GM23338 (cell line): ENCODE results near the gene MECP2. TPM values are rescaled to one million over a fixed set of nuclear protein-coding genes. Genes with fewer than 3 reads are reported as not detected.

Experiments
- ATAC-seq: fragments of 200-7000 bp; cut with Tn5 transposase; 3 replicates; pipeline ENCODE4 v1.9.1; 2020
- DNase-seq: peaks from one replicate; pipeline ENCODE4 v3.0.0-alpha.2; 2015; ENCODE audit warnings: low spot score
- H2AFZ ChIP-seq: fragments of 200-600 bp; sonication (generic); 2 replicates; pipeline ENCODE4 v1.8.0; 2016; ENCODE audit warnings: antibody characterized with exemption, mild to moderate bottlenecking, moderate library complexity
- H3F3A ChIP-seq: fragments of 200-600 bp; sonication (generic); replicated peaks from 2 replicates; pipeline ENCODE4 v1.8.0; 2017; ENCODE audit warnings: antibody characterized with exemption, mixed run types, low read depth
- H3K27ac ChIP-seq: fragments of 200-600 bp; sonication (generic); 2 replicates; pipeline ENCODE4 v1.6.1; 2016; ENCODE audit warnings: low read depth
- H3K27me3 ChIP-seq: fragments of 200-600 bp; sonication (generic); 2 replicates; pipeline ENCODE4 v1.8.0; 2016; ENCODE audit warnings: mild to moderate bottlenecking, mixed run types, moderate library complexity; ENCODE audit not compliant: insufficient read depth
- H3K36me3 ChIP-seq: fragments of 200-600 bp; sonication (generic); 2 replicates; pipeline ENCODE4 v1.8.0; 2016; ENCODE audit warnings: mild to moderate bottlenecking; ENCODE audit not compliant: insufficient read depth
- H3K4me1 ChIP-seq: fragments of 200-600 bp; sonication (generic); 2 replicates; pipeline ENCODE4 v1.8.0; 2016; ENCODE audit warnings: mild to moderate bottlenecking, moderate library complexity; ENCODE audit not compliant: insufficient read depth
- H3K4me2 ChIP-seq: fragments of 200-600 bp; sonication (generic); 2 replicates; pipeline ENCODE4 v1.7.1; 2017; ENCODE audit warnings: mixed run types
- H3K4me3 ChIP-seq: fragments of 200-600 bp; sonication (generic); 2 replicates; pipeline ENCODE4 v1.6.1; 2016; ENCODE audit warnings: mixed run types
- H3K79me2 ChIP-seq: fragments of 200-600 bp; sonication (generic); replicated peaks from 2 replicates; pipeline ENCODE4 v1.8.0; 2017; ENCODE audit warnings: mild to moderate bottlenecking; ENCODE audit not compliant: insufficient read depth
- H3K9me2 ChIP-seq: fragments of 200-600 bp; sonication (generic); 2 replicates; pipeline ENCODE4 v1.8.0; 2017; ENCODE audit not compliant: insufficient read depth
- H4K20me1 ChIP-seq: fragments of 200-600 bp; sonication (generic); replicated peaks from 2 replicates; pipeline ENCODE4 v1.8.0; 2017; ENCODE audit warnings: mild to moderate bottlenecking; ENCODE audit not compliant: insufficient read depth
- H3K27ac Mint-ChIP-seq: 2 replicates; pipeline ENCODE4 v1.8.0; 2020; ENCODE audit warnings: inconsistent platforms, mild to moderate bottlenecking, moderate library complexity, mixed read lengths
- H3K27me3 Mint-ChIP-seq: 3 replicates; pipeline ENCODE4 v1.8.0; 2022; ENCODE audit warnings: low read depth, mild to moderate bottlenecking, moderate library complexity, mixed read lengths, inconsistent platforms; ENCODE audit not compliant: insufficient read depth, poor library complexity
- H3K36me3 Mint-ChIP-seq: 3 replicates; pipeline ENCODE4 v1.8.0; 2021; ENCODE audit warnings: low read depth, mild to moderate bottlenecking, inconsistent platforms, moderate library complexity, mixed read lengths
- H3K4me1 Mint-ChIP-seq: 3 replicates; pipeline ENCODE4 v1.8.0; 2020; ENCODE audit warnings: mild to moderate bottlenecking, inconsistent platforms, mixed read lengths
- H3K4me3 Mint-ChIP-seq: 3 replicates; pipeline ENCODE4 v1.8.0; 2021; ENCODE audit warnings: moderate library complexity, mild to moderate bottlenecking, inconsistent platforms, mixed read lengths
- H3K9me3 Mint-ChIP-seq: 3 replicates; pipeline ENCODE4 v1.8.0; 2020; ENCODE audit warnings: moderate library complexity, mild to moderate bottlenecking, inconsistent platforms, mixed read lengths
- CREB1 ChIP-seq: fragments of 250-450 bp; sonication (Bioruptor Pico); IDR thresholded peaks from 2 replicates; pipeline ENCODE4 v1.5.0; 2020; ENCODE audit warnings: low read depth, mild to moderate bottlenecking, moderate library complexity
- EZH2 ChIP-seq: fragments of 200-600 bp; sonication (generic); IDR thresholded peaks from one replicate; pipeline ENCODE4 v1.8.0; 2017; ENCODE audit warnings: antibody characterized with exemption, mild to moderate bottlenecking, low read depth; ENCODE audit not compliant: unreplicated experiment
- EZH2phosphoT487 ChIP-seq: fragments of 200-600 bp; sonication (generic); IDR thresholded peaks from one replicate; pipeline ENCODE4 v1.8.1; 2018; ENCODE audit warnings: antibody characterized with exemption; ENCODE audit not compliant: unreplicated experiment
- JUNB ChIP-seq: IDR thresholded peaks from one replicate; pipeline ENCODE4 v1.6.1; 2016; ENCODE audit warnings: antibody characterized with exemption; ENCODE audit not compliant: unreplicated experiment
- NANOG ChIP-seq: IDR thresholded peaks from 2 replicates; pipeline ENCODE4 v1.6.1; 2016; ENCODE audit warnings: antibody characterized with exemption, borderline replicate concordance
- POLR2AphosphoS5 ChIP-seq: IDR thresholded peaks from 2 replicates; pipeline ENCODE4 v1.6.1; 2016; ENCODE audit warnings: antibody characterized with exemption, low read depth
- STAT1 ChIP-seq: IDR thresholded peaks from one replicate; pipeline ENCODE4 v1.6.1; 2016; ENCODE audit warnings: antibody characterized with exemption; ENCODE audit not compliant: unreplicated experiment
- ZNF114 ChIP-seq: fragments of 250-450 bp; sonication (Bioruptor Pico); IDR thresholded peaks from 2 replicates; pipeline ENCODE4 v1.5.0; 2020; ENCODE audit warnings: mild to moderate bottlenecking, moderate library complexity
- ZNF331 ChIP-seq: fragments of 250-450 bp; sonication (Bioruptor Pico); IDR thresholded peaks from 2 replicates; pipeline ENCODE4 v1.5.0; 2020; ENCODE audit warnings: low read depth, mild to moderate bottlenecking, moderate library complexity
- polyA plus RNA-seq: library from polyadenylated mRNA; unstranded; fragments of >200 nt; fragmentation: Nextera tagmentation; extraction: Ambion mirVana; gene quantifications from 2 replicates; pipeline ENCODE4 v1.2.1, GENCODE V29; 2016
- total RNA-seq: library from RNA; depleted of rRNA; stranded (reverse); fragments of >200 nt; shearing (Covaris generic); gene quantifications from 2 replicates; pipeline ENCODE4 v1.2.3, GENCODE V29; 2014
- TF ChIP-seq, protein P1 (sequence below): IDR thresholded peaks from 2 replicates; pipeline ENCODE4 v1.6.1; 2016; ENCODE audit warnings: antibody characterized with exemption
- TF ChIP-seq, protein P2 (sequence below): IDR thresholded peaks from one replicate; pipeline ENCODE4 v1.6.1; 2018; ENCODE audit warnings: antibody characterized with exemption; ENCODE audit not compliant: unreplicated experiment
- TF ChIP-seq, protein P3 (sequence below): fragments of 250-450 bp; sonication (Bioruptor Pico); IDR thresholded peaks from 2 replicates; pipeline ENCODE4 v1.5.0; 2020; ENCODE audit warnings: mild to moderate bottlenecking, moderate library complexity
- TF ChIP-seq, protein P4 (sequence below), 2 experiments: fragments of 200-600 bp in 1 of 2; sonication (generic) in 1 of 2; conservative IDR thresholded peaks; 2 replicates each; pipeline versions ENCODE4 v1.5.1 to v1.6.1; 2016 to 2017; ENCODE audit warnings: antibody characterized with exemption in 2 of 2, low read depth in 2 of 2, mild to moderate bottlenecking in 2 of 2, moderate library complexity in 1 of 2

MECP2 gene
- total and polyA plus RNA-seq, 2 experiments from 2014 or later = 27.7 to 32.7 TPM

DNA sequence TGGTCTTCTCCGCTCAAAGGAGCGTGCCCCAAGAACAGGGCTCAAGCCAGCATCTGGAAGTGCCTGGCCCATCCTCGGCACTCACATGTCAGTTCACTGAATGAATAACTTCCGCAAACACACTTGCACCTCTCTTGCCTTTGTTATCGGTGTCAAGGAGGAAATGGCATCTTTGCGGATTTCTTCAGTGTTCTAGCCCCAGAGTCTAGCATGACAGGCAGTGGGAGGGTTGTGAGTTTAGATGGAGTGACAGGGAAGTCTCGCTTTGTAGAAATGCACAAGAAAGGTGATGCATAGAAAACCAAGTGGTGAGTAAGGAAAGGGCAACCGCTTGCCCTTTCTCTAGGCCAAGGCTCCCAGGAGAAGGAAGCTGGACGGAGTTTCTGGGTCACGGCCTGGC lies 17.6 kb upstream of the MECP2 start:
- Histone ChIP-seq H3K27ac (no peak overlapping the region), H3K4me2 (no peak overlapping the region), H3K36me3 (no peaks in the 10 kb centered on the region), H3K79me2 (no peaks in the 10 kb centered on the region), H3K9me2 (no peaks in the 10 kb centered on the region), H4K20me1 (no peaks in the 10 kb centered on the region), H3K4me1 (no peaks in the 10 kb centered on the region), H3K27me3 (no peaks in the 10 kb centered on the region), H3K4me3 (no peak overlapping the region), H3F3A (no peaks in the 10 kb centered on the region), H2AFZ (no peak overlapping the region)
- DNase-seq (no peak), ATAC-seq (no peak)
- no peaks in the 10 kb centered on the region for H3K27me3 Mint-ChIP-seq
- H3K4me3 Mint-ChIP-seq = no peak overlapping the region
- H3K27ac Mint-ChIP-seq = no peak overlapping the region
- no peak for TF ChIP-seq EZH2
- TF ChIP-seq, protein P1, sequence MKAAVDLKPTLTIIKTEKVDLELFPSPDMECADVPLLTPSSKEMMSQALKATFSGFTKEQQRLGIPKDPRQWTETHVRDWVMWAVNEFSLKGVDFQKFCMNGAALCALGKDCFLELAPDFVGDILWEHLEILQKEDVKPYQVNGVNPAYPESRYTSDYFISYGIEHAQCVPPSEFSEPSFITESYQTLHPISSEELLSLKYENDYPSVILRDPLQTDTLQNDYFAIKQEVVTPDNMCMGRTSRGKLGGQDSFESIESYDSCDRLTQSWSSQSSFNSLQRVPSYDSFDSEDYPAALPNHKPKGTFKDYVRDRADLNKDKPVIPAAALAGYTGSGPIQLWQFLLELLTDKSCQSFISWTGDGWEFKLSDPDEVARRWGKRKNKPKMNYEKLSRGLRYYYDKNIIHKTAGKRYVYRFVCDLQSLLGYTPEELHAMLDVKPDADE = no peak
- no peak for TF ChIP-seq ZNF114 (CRISPR knock-in tag)
- TF ChIP-seq NANOG = no peak
- TF ChIP-seq ZNF331 (CRISPR knock-in tag) = no peak
- no peak for TF ChIP-seq POLR2AphosphoS5
- TF ChIP-seq, protein P2, sequence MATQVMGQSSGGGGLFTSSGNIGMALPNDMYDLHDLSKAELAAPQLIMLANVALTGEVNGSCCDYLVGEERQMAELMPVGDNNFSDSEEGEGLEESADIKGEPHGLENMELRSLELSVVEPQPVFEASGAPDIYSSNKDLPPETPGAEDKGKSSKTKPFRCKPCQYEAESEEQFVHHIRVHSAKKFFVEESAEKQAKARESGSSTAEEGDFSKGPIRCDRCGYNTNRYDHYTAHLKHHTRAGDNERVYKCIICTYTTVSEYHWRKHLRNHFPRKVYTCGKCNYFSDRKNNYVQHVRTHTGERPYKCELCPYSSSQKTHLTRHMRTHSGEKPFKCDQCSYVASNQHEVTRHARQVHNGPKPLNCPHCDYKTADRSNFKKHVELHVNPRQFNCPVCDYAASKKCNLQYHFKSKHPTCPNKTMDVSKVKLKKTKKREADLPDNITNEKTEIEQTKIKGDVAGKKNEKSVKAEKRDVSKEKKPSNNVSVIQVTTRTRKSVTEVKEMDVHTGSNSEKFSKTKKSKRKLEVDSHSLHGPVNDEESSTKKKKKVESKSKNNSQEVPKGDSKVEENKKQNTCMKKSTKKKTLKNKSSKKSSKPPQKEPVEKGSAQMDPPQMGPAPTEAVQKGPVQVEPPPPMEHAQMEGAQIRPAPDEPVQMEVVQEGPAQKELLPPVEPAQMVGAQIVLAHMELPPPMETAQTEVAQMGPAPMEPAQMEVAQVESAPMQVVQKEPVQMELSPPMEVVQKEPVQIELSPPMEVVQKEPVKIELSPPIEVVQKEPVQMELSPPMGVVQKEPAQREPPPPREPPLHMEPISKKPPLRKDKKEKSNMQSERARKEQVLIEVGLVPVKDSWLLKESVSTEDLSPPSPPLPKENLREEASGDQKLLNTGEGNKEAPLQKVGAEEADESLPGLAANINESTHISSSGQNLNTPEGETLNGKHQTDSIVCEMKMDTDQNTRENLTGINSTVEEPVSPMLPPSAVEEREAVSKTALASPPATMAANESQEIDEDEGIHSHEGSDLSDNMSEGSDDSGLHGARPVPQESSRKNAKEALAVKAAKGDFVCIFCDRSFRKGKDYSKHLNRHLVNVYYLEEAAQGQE = no peak
- TF ChIP-seq, protein P3, sequence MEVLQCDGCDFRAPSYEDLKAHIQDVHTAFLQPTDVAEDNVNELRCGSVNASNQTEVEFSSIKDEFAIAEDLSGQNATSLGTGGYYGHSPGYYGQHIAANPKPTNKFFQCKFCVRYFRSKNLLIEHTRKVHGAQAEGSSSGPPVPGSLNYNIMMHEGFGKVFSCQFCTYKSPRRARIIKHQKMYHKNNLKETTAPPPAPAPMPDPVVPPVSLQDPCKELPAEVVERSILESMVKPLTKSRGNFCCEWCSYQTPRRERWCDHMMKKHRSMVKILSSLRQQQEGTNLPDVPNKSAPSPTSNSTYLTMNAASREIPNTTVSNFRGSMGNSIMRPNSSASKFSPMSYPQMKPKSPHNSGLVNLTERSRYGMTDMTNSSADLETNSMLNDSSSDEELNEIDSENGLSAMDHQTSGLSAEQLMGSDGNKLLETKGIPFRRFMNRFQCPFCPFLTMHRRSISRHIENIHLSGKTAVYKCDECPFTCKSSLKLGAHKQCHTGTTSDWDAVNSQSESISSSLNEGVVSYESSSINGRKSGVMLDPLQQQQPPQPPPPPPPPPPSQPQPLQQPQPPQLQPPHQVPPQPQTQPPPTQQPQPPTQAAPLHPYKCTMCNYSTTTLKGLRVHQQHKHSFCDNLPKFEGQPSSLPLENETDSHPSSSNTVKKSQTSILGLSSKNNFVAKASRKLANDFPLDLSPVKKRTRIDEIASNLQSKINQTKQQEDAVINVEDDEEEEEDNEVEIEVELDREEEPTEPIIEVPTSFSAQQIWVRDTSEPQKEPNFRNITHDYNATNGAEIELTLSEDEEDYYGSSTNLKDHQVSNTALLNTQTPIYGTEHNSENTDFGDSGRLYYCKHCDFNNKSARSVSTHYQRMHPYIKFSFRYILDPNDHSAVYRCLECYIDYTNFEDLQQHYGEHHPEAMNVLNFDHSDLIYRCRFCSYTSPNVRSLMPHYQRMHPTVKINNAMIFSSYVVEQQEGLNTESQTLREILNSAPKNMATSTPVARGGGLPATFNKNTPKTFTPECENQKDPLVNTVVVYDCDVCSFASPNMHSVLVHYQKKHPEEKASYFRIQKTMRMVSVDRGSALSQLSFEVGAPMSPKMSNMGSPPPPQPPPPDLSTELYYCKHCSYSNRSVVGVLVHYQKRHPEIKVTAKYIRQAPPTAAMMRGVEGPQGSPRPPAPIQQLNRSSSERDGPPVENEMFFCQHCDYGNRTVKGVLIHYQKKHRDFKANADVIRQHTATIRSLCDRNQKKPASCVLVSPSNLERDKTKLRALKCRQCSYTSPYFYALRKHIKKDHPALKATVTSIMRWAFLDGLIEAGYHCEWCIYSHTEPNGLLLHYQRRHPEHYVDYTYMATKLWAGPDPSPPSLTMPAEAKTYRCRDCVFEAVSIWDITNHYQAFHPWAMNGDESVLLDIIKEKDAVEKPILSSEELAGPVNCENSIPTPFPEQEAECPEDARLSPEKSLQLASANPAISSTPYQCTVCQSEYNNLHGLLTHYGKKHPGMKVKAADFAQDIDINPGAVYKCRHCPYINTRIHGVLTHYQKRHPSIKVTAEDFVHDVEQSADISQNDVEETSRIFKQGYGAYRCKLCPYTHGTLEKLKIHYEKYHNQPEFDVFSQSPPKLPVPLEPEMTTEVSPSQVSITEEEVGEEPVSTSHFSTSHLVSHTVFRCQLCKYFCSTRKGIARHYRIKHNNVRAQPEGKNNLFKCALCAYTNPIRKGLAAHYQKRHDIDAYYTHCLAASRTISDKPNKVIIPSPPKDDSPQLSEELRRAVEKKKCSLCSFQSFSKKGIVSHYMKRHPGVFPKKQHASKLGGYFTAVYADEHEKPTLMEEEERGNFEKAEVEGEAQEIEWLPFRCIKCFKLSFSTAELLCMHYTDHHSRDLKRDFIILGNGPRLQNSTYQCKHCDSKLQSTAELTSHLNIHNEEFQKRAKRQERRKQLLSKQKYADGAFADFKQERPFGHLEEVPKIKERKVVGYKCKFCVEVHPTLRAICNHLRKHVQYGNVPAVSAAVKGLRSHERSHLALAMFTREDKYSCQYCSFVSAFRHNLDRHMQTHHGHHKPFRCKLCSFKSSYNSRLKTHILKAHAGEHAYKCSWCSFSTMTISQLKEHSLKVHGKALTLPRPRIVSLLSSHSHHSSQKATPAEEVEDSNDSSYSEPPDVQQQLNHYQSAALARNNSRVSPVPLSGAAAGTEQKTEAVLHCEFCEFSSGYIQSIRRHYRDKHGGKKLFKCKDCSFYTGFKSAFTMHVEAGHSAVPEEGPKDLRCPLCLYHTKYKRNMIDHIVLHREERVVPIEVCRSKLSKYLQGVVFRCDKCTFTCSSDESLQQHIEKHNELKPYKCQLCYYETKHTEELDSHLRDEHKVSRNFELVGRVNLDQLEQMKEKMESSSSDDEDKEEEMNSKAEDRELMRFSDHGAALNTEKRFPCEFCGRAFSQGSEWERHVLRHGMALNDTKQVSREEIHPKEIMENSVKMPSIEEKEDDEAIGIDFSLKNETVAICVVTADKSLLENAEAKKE (CRISPR knock-in tag) = no peak
- TF ChIP-seq JUNB = no peak
- no peak for TF ChIP-seq CREB1
- no peak for TF ChIP-seq EZH2phosphoT487
- no peak for TF ChIP-seq STAT1
- TF ChIP-seq, protein P4, sequence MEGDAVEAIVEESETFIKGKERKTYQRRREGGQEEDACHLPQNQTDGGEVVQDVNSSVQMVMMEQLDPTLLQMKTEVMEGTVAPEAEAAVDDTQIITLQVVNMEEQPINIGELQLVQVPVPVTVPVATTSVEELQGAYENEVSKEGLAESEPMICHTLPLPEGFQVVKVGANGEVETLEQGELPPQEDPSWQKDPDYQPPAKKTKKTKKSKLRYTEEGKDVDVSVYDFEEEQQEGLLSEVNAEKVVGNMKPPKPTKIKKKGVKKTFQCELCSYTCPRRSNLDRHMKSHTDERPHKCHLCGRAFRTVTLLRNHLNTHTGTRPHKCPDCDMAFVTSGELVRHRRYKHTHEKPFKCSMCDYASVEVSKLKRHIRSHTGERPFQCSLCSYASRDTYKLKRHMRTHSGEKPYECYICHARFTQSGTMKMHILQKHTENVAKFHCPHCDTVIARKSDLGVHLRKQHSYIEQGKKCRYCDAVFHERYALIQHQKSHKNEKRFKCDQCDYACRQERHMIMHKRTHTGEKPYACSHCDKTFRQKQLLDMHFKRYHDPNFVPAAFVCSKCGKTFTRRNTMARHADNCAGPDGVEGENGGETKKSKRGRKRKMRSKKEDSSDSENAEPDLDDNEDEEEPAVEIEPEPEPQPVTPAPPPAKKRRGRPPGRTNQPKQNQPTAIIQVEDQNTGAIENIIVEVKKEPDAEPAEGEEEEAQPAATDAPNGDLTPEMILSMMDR (conservative IDR thresholded peaks at IDR 0.05; ENCODE audit: low read depth in 2 of 2) = no peak
- no peaks in the 10 kb centered on the region; the same call in 2 of the 3 replicates for H3K9me3 Mint-ChIP-seq
- H3K4me1 Mint-ChIP-seq = peaks cover 4% of the 10 kb centered on the region; the same call in 2 of the 3 replicates
- H3K36me3 Mint-ChIP-seq = no peaks in the 10 kb centered on the region
